ENCODE data around the gene SMIM38. TPM values are rescaled to one million over a fixed set of nuclear protein-coding genes. Genes with fewer than 3 reads are reported as not detected.

SMIM38 gene
- total RNA-seq, 2 donors from 2014 or later, result 0.18 TPM; not detected in 1

GRCh38 chr11:69167916-69168691 lies 12.4 kb downstream of the SMIM38 start:
- intact Hi-C loops (cut with DNase I), result no loop called here
- no peak for ATAC-seq
- no peak for DNase-seq

GRCh38 chr11:69169479-69169878 lies 13.7 kb downstream of the SMIM38 start:
- DNase-seq, result no peak
- intact Hi-C loops (cut with DNase I), result no loop called here
- ATAC-seq, result no peak

DNA sequence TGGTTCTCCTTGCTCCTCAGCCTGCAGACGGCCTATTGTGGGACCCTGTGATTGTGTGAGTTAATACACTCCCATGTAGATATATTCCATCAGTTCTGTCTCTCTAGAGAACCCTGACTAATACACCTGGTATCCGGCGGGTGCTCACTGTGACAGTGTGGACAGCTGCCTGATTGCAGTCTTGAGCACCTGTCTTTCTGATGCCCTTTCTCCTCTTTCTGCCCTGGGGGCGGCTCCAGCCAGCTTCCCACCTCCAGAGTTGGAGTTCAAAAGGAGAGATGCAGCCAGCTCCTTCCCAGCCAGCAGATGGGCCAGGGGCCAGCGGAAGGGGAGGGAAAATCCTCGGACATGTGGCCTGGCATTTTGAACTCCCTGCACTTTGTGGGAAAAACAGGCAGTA lies 15.0 kb downstream of the SMIM38 start:
- intact Hi-C loops (cut with DNase I), result no loop called here
- no peak for ATAC-seq
- no peak for DNase-seq

DNA sequence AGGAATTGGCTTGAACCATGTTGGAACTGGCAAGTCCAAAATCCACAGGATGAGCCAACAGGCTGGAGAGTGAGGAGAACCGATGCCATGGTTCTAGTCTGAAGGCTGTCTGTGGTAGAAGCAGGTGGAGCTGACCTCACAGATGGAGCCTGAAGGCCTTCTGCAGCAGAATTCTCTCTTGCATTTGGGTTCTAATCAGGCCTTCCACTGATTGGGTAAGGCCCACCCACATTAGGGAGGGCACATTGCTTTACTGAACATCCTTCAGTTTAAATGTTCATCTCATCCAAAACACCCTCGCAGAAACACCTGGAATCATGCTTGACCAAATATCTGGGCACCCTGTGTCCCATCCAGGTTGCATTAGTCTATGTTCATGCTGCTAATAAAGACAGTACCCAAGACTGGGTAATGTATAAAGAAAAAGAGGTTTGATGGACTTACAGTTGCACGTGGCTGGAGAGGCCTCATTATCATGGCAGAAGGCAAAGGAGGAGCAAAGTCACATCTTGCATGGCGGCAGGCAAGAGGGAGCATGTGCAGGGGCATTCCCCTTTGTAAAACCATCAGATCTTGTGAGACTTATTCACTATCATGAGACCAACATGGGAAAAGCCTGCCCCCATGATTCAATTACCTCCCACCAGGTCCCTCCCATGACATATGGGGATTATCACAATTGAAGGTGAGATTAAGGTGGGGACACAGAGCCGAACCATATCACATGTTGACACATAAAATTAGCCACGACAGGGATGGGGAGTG lies 15.9 kb downstream of the SMIM38 start:
- DNase-seq (no peak), ATAC-seq (no peak)
- intact Hi-C loops (cut with DNase I), result no loop called here

- intact Hi-C loops (cut with DNase I), result no loop called here
- DNase-seq, result no peak
- ATAC-seq, result no peak
Measured at GRCh38 chr11:69172674-69173073, 16.9 kb downstream of the SMIM38 start.

DNA sequence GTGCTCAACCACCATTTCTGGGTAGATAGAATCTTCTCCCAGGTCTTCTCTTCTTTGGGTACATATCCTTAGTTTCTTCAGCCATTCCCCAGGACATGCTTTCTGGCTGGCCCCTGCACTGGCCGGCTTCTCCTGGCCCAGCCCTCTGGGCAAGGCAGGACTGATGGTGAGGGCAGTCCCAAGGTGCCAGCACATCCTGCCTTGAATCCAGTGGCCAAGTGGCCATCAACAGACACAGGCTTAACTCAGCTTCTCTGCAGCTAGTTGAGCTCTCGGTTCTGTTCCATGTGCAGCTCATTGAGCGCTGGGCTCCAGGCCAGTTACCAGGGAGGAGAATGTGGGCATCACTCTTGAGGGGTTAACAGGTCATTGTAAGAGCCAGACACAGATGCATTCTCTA lies 17.6 kb downstream of the SMIM38 start:
- intact Hi-C loops (cut with DNase I), result no loop called here
- DNase-seq (no peak), ATAC-seq (no peak)

GRCh38 chr11:69173925-69174581 lies 18.3 kb downstream of the SMIM38 start:
- intact Hi-C loops (cut with DNase I), result no loop called here
- DNase-seq (no peak), ATAC-seq (no peak)

DNA sequence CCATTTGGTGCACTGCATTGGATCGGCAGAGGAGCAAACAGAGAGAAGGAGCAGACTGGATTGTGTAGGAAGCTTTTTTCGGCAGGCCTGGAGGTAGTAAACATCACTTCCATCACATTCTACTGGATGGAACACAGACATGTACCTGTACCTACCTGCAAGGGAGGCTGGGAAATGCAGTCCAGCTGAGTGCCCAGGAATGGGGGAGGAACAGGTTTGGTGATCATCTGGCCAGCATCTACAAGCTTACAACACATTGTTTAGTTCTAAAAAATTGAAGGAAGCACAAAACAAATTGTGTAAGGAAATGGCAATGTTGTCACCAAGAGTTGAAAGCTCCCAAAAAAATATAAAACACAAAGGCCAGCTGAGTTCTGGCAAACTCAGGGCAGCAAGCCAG lies 19.1 kb downstream of the SMIM38 start:
- DNase-seq (no peak), ATAC-seq (no peak)
- intact Hi-C loops (cut with DNase I), result no loop called here

DNA sequence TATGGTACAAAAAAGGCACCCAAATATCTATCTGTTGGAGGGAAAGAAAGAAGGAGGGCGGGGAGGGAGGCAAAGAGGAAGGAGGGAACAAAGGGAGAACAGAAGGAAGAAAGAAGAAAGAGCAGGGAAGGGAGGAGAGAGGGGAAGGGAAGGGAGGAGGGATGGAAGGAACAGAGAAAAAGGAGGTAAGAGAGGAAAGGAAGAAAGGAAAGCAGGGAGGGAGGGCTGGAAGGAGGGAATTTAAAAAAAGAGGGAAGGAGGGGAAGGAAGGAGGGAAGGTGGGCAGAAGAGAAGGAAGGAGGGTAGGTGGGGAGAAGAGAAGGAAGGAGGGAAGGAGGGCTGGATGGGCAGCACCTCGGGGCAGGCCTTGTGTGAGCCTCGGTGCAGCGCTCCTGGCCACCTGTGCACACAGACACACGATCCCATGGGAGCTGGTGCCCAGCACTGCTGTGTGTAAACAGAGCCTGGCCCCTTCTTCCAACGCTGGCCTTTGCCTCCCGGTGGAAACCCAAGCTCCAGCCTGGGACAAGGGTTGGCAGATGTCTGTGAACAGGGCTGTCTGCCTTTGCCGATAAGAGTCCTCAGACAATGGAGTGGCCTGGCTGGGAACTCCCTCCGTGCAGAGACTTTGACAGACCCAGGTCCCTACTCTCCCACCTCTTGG lies 23.2 kb downstream of the SMIM38 start:
- intact Hi-C loops (cut with DNase I), result no loop called here
- DNase-seq, result no peak
- no peak for ATAC-seq

- ATAC-seq, result no peak
- DNase-seq, result no peak
- intact Hi-C loops (cut with DNase I), result no loop called here
Measured at GRCh38 chr11:69180226-69180625, 24.5 kb downstream of the SMIM38 start.

GRCh38 chr11:69180726-69181125 lies 25.0 kb downstream of the SMIM38 start:
- ATAC-seq, result no peak
- DNase-seq, result no peak
- intact Hi-C loops (cut with DNase I), result no loop called here

DNA sequence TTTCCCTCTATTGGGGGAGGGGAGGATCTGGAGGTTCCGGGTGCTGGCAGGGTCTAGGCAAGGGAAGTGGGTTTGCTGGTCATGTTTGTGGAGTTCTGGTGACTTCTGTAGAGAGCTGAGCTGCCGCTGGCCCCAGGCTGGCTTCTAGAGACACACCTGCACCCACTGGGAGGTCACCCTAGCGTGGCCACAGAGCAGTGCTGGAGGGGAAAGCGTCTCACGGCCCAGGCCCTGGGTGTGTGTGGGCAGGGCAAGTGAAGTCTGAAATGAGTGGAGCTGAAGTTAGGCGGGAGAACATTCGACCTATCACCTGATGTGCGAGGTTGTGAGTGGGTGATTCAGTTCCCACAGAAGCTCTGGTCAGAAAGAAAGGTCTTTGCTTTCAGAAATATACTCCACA lies 27.9 kb downstream of the SMIM38 start:
- ATAC-seq (no peak), DNase-seq (no peak)
- intact Hi-C loops (cut with DNase I), result no loop called here

GRCh38 chr11:69186316-69187260 lies 30.9 kb downstream of the SMIM38 start:
- DNase-seq (no peak), ATAC-seq (no peak)
- intact Hi-C loops (cut with DNase I), result no loop called here

DNA sequence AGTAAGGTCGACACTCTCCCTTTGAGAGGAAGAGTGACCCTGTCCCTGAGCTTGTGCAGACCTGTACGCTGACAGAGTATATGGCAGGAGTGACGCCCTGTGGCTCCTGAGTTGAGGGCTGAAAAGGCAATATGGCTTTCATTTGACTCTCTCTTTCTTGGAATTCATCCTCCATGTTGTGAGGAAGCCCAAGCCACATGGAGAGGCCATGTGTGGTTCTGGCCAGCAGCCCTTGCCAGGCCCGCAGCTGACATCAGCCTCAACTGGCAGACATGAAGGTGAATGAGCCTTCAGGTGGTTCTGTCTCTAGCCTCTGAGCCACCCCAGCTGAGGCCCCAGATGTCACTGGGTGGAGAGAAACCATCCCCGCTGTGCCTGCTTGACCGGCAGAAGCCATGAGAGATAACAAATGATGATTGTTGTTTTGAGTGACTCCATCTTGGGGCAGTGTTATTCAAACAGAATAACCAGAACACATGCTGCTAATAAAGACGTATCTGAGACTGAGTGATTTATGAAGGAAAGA lies 31.9 kb downstream of the SMIM38 start:
- DNase-seq (no peak), ATAC-seq (no peak)
- intact Hi-C loops (cut with DNase I), result no loop called here

- no peak for DNase-seq
- ATAC-seq, result no peak
- intact Hi-C loops (cut with DNase I), result no loop called here
Measured at GRCh38 chr11:69189059-69189458, 33.3 kb downstream of the SMIM38 start.

DNA sequence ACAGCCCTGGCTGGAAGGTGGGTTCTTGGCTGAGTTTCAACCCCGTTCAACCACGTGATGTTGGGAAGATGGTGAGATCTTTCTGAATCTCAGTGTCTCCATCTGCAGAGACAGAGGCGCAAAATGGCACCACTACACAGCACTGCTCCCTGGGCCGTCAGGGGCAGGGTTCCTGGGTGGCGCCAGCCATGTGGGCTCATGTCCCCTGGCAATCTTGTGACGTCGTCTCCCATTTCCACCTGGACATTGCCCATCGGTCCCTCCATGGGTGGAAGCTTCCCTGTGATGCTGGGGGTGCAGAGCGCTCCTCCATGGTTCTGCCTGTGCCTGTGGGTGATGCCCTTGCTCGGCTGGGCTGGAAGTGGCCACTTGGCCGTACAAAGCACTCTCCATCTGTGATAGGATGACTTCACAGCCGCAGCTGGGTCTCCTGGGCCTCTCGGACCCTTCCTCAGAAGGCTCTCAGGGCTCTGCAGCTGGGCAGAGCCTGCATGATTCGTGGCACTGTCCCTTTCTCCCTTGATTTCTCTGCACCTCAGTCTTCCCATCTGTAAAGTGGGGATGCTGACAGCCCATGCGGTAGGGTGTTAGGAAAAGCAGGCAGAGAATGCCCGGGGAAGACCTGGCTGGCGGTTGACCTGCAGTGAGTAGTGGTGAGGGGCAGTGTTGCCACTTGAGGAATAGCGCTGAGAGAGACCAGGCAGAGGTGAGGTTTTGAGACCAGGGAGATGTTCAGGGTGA lies 35.2 kb downstream of the SMIM38 start:
- intact Hi-C loops (cut with DNase I), result no loop called here
- DNase-seq (no peak), ATAC-seq (no peak)

DNA sequence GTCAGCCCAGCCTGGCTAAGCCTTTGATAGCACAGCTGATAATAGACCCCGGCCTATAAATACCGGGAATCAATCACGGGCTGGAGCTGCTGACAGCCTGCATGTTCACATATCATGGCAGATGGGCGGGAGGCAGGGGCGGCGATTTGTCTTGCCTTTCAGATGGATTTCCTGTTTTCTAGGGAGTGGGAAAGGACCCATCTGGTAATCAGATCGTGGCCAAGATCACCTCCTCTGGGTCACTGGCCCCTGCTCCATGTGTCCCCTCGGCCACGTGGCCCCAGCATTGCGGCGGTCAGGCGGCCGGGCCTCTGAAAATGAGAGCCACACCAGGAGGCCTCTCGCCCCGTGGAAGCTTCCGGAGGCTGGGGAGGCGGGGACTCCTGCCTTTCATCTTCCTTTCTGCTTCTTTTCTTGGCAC lies 36.6 kb downstream of the SMIM38 start:
- ATAC-seq (no peak), DNase-seq (no peak)
- intact Hi-C loops (cut with DNase I), result no loop called here

GRCh38 chr11:69193151-69193550 lies 37.4 kb downstream of the SMIM38 start:
- ATAC-seq (no peak), DNase-seq (no peak)
- intact Hi-C loops (cut with DNase I), result no loop called here

Measured in left cardiac atrium (tissue), 4 donors.